Dermis blood vessel endothelial cell (primary cell): ENCODE data around the gene LRRC75A. TPM values are rescaled to one million over a fixed set of nuclear protein-coding genes. Genes with fewer than 3 reads are reported as not detected.
"Not testable (repeated sequence)": the region's sequence is repeated elsewhere in the genome, so short reads cannot be mapped to it uniquely, and the experiment has no call there.

ENCODE experiments used
- DNase-seq: peaks from one replicate; pipeline ENCODE4 v3.0.0; 2010
- total RNA-seq: library from RNA; depleted of rRNA; stranded (reverse); fragments of >200 nt; gene quantifications from 2 replicates; pipeline ENCODE4 v1.2.3, GENCODE V29; 2014

Gene LRRC75A
- total RNA-seq, 1 donor from 2014 or later, result 2.6 TPM

GRCh38 chr17:16396693-16397092 lies 95.3 kb downstream of the LRRC75A start:
- DNase-seq, result not testable (repeated sequence)

GRCh38 chr17:16395887-16396286 lies 96.1 kb downstream of the LRRC75A start:
- not testable (repeated sequence) for DNase-seq

- not testable (repeated sequence) for DNase-seq
These were observed 99.5 kb downstream of the LRRC75A start for GRCh38 chr17:16392491-16392890.

Other genes with a start within 250 kb of the LRRC75A start
- 8.2 and 14.1 TPM in 2 replicates for gene CENPV, start 138.7 kb downstream of the LRRC75A start, total RNA-seq
- gene UBB, start 111.1 kb downstream of the LRRC75A start, total RNA-seq, result 1,676 and 1,882 TPM in 2 replicates
- gene TRPV2, start 76.6 kb downstream of the LRRC75A start, total RNA-seq, result 40.0 and 48.8 TPM in 2 replicates
- gene ZNF287, start 77.0 kb upstream of the LRRC75A start, total RNA-seq, result 1.8 and 1.9 TPM in 2 replicates
- 3.9 and 7.0 TPM in 2 replicates for gene ZNF624, start 161.7 kb upstream of the LRRC75A start, total RNA-seq
- gene CCDC144A, start 198.0 kb upstream of the LRRC75A start, total RNA-seq, result 3.2 and 7.7 TPM in 2 replicates